Measurements from ENCODE around the gene AUH. TPM values are rescaled to one million over a fixed set of nuclear protein-coding genes. Genes with fewer than 3 reads are reported as not detected.

The AUH gene
- total and polyA plus RNA-seq, 2 donors (not counting 1 experiment from before 2014, with no cell fraction given), result 11.3 to 55.5 TPM

DNA sequence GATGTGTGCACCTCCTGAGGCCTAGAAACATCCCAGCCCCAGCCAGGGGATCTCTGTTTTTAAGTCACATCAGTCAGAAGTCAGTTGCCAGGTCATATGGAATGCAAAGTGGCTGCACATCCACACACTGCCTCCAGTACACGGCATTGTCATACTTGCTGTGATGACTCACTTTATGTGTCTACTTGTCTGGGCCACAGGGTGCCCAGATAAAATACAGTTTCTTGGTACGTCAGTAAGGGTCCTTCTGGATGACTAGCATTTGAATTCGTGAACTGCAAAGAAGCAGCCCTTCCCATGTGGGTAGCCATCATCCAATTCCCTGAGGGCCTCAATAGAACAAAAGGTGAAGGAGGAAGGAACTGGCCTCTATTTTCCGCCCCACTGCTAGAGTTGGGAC lies 27.7 kb downstream of the AUH start:
- Histone ChIP-seq H4K20me1 (ENCODE audit: control insufficient read depth, extremely low read depth, insufficient read depth, low read length) (no peaks in the 10 kb centered on the region), H3K27me3 (ENCODE audit: control insufficient read depth, insufficient read depth, low read length) (no peaks in the 10 kb centered on the region), H3K36me3 (ENCODE audit: control insufficient read depth, insufficient read depth, low read length) (no peaks in the 10 kb centered on the region), H3K4me2 (ENCODE audit: extremely low read depth, insufficient read depth, low read length) (no peak overlapping the region), H3K27ac (ENCODE audit: insufficient read depth, low read length) (no peak overlapping the region), H3K4me3 (replicated peaks in 1 of 4; ENCODE audit: control extremely low read depth in 1 of 4, insufficient read depth in 1 of 4, low read depth in 3 of 4, low read length in 4 of 4) (no peak overlapping the region), H3K9ac (ENCODE audit: insufficient read depth, low read length) (no peak overlapping the region), H2AFZ (ENCODE audit: low read length) (no peak overlapping the region), H3K79me2 (ENCODE audit: control insufficient read depth, insufficient read depth, low read length) (no peaks in the 10 kb centered on the region), H3K4me1 (ENCODE audit: control insufficient read depth, extremely low read depth, insufficient read depth, low read length) (no peaks in the 10 kb centered on the region), H3K9me3 (ENCODE audit: control insufficient read depth, insufficient read depth, low read depth, low read length) (no peaks in the 10 kb centered on the region)
- TF ChIP-seq, protein P1, sequence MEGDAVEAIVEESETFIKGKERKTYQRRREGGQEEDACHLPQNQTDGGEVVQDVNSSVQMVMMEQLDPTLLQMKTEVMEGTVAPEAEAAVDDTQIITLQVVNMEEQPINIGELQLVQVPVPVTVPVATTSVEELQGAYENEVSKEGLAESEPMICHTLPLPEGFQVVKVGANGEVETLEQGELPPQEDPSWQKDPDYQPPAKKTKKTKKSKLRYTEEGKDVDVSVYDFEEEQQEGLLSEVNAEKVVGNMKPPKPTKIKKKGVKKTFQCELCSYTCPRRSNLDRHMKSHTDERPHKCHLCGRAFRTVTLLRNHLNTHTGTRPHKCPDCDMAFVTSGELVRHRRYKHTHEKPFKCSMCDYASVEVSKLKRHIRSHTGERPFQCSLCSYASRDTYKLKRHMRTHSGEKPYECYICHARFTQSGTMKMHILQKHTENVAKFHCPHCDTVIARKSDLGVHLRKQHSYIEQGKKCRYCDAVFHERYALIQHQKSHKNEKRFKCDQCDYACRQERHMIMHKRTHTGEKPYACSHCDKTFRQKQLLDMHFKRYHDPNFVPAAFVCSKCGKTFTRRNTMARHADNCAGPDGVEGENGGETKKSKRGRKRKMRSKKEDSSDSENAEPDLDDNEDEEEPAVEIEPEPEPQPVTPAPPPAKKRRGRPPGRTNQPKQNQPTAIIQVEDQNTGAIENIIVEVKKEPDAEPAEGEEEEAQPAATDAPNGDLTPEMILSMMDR (conservative IDR thresholded peaks at IDR 0.05 in 1 of 2, IDR thresholded peaks at IDR 0.05 in 1 of 2; ENCODE audit: low read depth in 1 of 2, low read length in 2 of 2), result no peak
- no peak for TF ChIP-seq EZH2 (IDR thresholded peaks at IDR 0.05; ENCODE audit: low read length, missing control alignments)
- DNase-seq (ENCODE audit: low read depth in 2 of 2), result peak in 1 of 2 donors; percentile 38

DNA sequence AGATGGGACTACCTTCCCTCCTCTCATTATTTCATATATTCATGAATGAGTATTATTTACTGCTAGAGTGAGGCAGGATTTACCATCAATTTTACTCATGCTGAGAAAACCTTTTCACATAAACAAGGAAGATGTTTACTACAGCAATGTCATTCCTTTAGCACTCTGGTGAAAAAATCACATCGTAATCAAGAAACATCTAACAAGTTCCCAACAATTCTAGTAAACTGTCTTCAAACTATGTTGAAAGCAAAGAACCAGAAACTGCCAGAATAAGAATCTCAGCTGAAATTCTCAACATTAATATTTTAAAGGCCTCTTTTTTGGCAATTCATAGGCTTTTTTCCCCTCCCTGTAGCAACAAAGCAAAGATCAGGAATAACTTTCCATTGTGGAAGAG lies 28.2 kb downstream of the AUH start:
- Histone ChIP-seq H3K4me3 (replicated peaks in 1 of 4; ENCODE audit: control extremely low read depth in 1 of 4, insufficient read depth in 1 of 4, low read depth in 3 of 4, low read length in 4 of 4) (no peak overlapping the region), H3K36me3 (ENCODE audit: control insufficient read depth, insufficient read depth, low read length) (no peaks in the 10 kb centered on the region), H3K9me3 (ENCODE audit: control insufficient read depth, insufficient read depth, low read depth, low read length) (no peaks in the 10 kb centered on the region), H4K20me1 (ENCODE audit: control insufficient read depth, extremely low read depth, insufficient read depth, low read length) (no peaks in the 10 kb centered on the region), H3K4me1 (ENCODE audit: control insufficient read depth, extremely low read depth, insufficient read depth, low read length) (no peaks in the 10 kb centered on the region), H3K4me2 (ENCODE audit: extremely low read depth, insufficient read depth, low read length) (no peak overlapping the region), H3K27me3 (ENCODE audit: control insufficient read depth, insufficient read depth, low read length) (no peaks in the 10 kb centered on the region), H3K79me2 (ENCODE audit: control insufficient read depth, insufficient read depth, low read length) (no peaks in the 10 kb centered on the region), H3K27ac (ENCODE audit: insufficient read depth, low read length) (no peak overlapping the region), H2AFZ (ENCODE audit: low read length) (no peak overlapping the region), H3K9ac (ENCODE audit: insufficient read depth, low read length) (no peak overlapping the region)
- TF ChIP-seq, protein P1 (conservative IDR thresholded peaks at IDR 0.05 in 1 of 2, IDR thresholded peaks at IDR 0.05 in 1 of 2; ENCODE audit: low read depth in 1 of 2, low read length in 2 of 2), result no peak
- no peak for DNase-seq (ENCODE audit: low read depth in 2 of 2)

DNA sequence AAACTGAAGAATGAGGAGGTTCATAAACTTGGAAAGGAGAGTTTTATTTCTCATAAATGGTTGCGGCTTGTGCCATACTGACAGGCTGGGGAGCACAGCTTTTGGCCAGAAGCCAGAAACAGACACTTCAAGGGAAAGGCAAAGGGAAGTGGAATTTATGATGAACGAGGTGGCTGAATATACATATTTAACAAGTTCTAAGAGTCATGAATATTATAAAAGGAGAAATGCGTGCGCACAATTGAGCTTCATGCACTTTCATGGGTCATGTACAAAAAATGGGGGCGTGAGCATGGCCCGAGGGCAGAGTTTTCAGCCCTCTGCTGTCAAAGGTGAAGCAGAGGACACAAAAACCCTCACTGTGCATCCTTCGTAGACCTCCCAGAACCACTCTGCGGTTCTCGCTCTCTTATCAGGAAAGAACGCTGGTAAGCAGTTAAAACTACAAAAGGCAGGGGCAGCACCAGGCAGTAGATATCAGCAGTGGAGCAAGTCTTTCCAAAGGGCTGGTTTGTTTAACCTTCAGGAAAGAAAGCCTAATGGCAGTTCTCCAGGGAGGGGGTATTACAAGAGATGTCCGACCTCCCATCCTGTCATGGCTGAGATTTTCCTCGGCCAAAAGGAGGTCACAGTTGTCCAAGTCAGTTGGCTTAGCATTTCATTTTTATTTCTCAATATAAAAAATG lies 29.0 kb downstream of the AUH start:
- no peaks in the 10 kb centered on the region for H3K9me3 ChIP-seq (ENCODE audit: control insufficient read depth, insufficient read depth, low read depth, low read length)
- TF ChIP-seq, protein P1 (conservative IDR thresholded peaks at IDR 0.05 in 1 of 2, IDR thresholded peaks at IDR 0.05 in 1 of 2; ENCODE audit: low read depth in 1 of 2, low read length in 2 of 2), result no peak
- TF ChIP-seq EZH2 (IDR thresholded peaks at IDR 0.05; ENCODE audit: low read length, missing control alignments), result no peak
- H3K9ac ChIP-seq (ENCODE audit: insufficient read depth, low read length), result no peak overlapping the region
- H3K4me1 ChIP-seq (ENCODE audit: control insufficient read depth, extremely low read depth, insufficient read depth, low read length), result no peaks in the 10 kb centered on the region
- H2AFZ ChIP-seq (ENCODE audit: low read length), result no peak overlapping the region
- H4K20me1 ChIP-seq (ENCODE audit: control insufficient read depth, extremely low read depth, insufficient read depth, low read length), result no peaks in the 10 kb centered on the region
- H3K79me2 ChIP-seq (ENCODE audit: control insufficient read depth, insufficient read depth, low read length), result no peaks in the 10 kb centered on the region
- H3K36me3 ChIP-seq (ENCODE audit: control insufficient read depth, insufficient read depth, low read length), result no peaks in the 10 kb centered on the region
- peak in 1 of 2 donors; percentile 33 for DNase-seq (ENCODE audit: low read depth in 2 of 2)
- H3K4me2 ChIP-seq (ENCODE audit: extremely low read depth, insufficient read depth, low read length), result no peak overlapping the region
- H3K27ac ChIP-seq (ENCODE audit: insufficient read depth, low read length), result no peak overlapping the region
- H3K27me3 ChIP-seq (ENCODE audit: control insufficient read depth, insufficient read depth, low read length), result no peaks in the 10 kb centered on the region
- H3K4me3 ChIP-seq (replicated peaks in 1 of 4; ENCODE audit: control extremely low read depth in 1 of 4, insufficient read depth in 1 of 4, low read depth in 3 of 4, low read length in 4 of 4), result no peak overlapping the region

All from fibroblast of lung (primary cell).